Hindlimb muscle (tissue), 1 donor: Measurements from ENCODE around the gene THSD4. TPM values are rescaled to one million over a fixed set of nuclear protein-coding genes. Genes with fewer than 3 reads are reported as not detected.

ENCODE experiments used
- DNase-seq: peaks from one replicate; pipeline ENCODE4 v3.0.0-alpha.2; 2013
- polyA plus RNA-seq: library from polyadenylated mRNA; unstranded; fragments of 120-200 nt; gene quantifications from one replicate; pipeline ENCODE4 v1.2.1, GENCODE V29; 2013; ENCODE audit not compliant: insufficient read length

Gene THSD4
- polyA plus RNA-seq, 1 donor: 17.5 TPM

DNA sequence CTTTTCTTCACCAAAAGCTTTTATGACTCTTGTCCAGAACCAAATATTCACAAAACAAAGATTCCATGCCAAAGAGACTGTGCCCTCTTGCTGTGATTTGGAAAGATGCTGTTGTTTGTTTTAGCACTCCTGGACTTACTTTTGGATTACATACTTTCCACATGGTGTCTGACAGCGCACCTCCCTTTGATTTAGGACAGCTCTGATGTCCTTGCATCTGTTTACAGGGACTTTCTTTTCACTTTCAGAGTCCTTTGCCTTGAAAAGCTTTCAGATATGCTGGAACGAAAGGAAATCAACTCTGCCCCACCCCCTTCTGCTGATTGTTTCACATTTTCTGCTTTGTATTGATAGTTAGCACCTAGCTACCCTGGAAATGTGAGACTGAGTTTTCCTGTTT is 562.1 kb downstream of the THSD4 start:
- DNase-seq: no peak

DNA sequence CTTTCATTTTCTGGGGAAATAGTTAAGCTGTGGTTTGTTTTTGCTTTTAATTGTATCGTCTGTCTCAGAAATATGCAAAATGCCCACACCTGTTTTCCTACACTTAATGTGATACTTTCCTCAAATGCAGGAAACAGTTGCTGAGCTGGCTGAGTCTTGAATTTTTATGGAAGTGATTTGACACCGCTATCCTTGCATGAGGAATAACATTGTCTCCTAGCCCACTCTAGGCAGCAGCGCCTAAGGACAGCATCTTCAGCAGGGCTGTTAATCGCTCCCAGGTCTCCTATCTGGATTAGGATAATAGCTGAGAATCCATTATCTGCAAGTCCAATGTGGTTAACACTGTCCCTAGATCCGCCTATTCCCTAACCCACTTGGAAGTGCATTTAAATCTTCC is 562.5 kb downstream of the THSD4 start:
- no peak for DNase-seq

DNA sequence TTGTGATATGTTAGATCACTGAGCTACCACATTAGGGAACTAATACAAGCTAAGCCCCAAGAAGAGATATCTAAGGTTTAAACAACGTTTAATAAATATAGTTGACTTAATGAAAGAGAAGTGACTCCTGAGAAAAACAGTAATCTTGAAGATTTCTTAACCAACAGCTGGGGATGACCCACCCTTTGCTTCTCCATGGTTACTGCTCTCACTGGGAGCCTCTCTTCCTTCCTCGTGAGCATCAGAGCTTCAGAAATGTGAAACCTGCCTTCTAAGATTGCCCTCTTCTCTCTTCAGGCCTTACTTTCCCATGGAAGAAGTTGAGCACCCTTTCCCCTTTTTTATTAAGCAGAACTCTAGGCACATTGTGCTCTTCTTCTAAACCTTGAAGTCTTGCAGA is 562.9 kb downstream of the THSD4 start:
- no peak for DNase-seq

DNA sequence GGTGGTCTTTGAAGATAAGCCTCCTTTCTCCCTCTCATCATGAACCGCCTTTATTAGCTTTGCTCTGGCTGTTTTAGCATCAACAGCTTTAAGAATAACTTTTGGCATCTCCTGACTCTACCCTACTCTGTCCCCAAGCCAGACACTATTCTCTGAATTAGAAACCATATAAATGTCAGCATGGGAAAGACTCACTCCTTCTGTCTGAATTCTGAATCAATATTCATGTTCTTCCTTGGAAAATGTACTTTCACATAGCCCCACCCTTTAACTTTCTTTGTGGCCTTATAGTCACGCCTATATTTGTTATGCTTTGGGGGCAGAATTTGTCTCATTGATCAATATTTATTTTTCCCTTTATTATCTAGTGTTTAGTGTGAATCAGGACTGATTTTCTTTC is 563.3 kb downstream of the THSD4 start:
- DNase-seq: no peak

DNA sequence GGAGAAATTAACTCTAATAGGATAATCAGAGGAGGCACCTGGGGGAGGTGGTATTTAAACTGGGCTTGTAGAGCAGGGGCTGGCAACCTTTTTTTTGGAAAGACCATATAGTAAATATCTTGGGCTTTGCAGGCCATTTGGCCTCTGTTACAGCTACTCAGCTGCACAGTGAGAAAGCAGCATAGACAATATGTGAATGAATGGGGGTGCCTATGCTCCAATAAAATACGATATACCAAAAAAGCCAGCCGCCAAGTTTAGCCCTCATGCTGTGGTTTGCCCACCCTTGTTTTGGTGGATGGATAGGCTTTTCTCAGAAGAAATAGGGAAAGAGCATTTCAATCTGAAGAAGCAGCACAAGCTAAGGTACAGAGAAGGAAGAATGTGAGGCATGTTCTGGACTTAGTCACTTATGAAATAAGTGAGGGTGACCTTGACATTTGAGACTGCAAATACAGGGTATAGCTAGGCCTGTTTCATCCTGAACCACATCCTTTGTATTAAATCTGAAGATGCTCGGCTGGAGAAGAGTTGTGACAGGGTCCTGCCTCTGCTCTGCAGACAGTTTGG is 564.0 kb downstream of the THSD4 start:
- no peak for DNase-seq

DNA sequence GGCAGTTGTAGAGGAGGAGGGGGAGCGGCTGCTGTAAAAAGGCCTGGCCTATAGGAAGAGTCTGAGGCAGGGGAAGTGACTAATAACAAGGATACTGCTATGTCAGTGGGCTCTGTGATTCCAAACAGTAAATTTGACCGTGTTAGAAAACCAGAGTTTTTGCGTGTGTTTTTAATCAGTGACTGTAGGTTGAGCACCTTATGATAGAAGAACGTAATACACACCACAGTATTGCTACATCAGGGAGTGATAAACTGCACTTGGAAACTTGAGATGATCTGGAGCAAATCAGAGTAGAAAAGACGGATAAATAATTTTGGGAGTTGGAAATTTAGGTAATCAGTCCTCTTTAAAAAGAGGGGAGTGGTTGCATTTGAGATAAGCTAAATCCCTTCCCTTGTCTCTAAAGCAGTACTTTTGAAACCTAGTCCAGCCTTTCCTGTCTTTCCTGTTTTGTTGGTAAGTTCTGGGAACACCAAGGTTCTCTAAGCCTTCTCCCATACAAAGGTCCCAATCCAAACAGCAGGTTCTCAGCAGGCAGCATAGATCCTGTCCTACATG is 564.6 kb downstream of the THSD4 start:
- DNase-seq: no peak

DNA sequence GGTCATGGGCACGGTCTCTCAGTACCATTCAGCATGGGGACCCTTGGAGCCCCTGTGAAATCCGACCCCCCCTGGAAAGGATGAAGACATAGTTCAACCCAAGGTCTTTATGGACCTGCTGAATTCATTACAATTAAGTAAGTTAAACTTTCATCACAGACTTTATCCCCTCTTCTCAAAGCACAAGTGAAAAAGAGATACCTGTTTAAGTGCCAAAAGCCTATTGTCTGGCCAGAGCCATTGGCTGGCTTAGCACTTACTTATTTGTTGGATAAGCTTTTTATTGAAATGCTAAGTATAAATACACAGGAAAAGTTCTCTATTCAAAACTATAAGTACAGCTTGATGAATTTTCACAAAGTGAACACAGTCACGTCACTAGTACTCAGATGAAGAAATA is 566.7 kb downstream of the THSD4 start:
- no peak for DNase-seq

DNA sequence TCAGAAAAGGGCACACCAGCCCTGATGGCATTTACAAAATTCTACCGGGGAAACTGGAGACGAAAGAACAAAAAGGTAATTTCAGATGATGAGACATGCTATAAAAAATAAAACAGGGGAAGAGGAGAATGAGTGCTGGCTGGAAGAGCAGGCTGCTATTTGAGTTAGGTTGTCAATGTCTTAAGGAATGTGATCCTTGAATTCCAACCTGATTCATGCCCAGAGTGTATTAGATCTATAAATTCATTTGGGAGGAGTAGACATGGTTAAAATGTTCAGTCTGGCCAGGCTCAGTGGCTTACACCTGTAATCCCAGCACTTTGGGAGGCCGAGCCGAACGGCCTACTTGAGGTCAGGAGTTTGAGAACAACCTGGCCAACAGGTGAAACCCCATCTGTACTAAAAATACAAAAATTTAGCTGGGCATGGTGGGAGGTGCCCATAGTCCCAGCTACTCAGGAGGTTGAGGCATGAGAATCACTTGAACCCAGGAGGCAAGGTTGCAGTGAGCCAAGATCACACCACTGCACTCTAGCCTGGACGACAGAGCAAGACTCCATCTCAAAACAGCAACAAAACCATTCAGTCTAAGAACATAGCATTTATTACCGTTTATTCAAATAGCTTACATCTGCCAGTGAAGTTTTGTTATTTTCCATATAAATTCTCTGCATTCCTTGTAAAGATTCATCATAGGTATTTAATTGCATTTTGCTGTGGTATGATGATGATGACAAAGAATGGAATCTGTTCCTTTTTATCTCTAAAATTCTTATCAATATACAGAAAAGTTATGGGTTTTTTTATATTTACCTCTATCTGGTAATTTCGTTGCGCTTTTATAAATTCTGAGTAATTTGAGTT is 568.4 kb downstream of the THSD4 start:
- DNase-seq: no peak

DNA sequence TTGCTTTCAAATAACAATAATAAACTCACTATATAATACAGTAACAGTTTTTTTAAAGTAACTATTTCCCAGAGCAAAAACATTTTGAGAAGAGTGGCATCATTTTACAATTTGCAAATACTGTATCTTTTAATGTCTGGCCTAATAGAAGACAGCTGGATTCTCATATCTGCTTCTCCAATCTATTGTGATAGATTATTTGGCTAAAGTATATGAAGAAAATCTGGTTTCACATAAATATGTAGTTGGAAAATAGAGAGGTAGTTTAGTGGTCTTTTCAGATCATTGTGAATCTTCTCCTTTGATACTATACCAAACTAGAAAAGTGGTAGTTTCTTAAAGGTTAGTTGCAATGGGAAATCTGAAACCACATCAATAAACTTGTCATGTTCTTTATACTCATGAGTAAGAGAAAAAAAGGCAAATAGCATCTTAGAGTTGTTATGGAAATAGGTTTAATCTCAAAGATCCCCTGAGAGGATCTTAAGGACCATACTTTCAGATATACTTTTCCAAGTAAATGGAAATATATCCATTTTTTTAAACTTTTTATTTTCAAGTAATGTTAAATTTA is 570.2 kb downstream of the THSD4 start:
- DNase-seq: no peak

DNA sequence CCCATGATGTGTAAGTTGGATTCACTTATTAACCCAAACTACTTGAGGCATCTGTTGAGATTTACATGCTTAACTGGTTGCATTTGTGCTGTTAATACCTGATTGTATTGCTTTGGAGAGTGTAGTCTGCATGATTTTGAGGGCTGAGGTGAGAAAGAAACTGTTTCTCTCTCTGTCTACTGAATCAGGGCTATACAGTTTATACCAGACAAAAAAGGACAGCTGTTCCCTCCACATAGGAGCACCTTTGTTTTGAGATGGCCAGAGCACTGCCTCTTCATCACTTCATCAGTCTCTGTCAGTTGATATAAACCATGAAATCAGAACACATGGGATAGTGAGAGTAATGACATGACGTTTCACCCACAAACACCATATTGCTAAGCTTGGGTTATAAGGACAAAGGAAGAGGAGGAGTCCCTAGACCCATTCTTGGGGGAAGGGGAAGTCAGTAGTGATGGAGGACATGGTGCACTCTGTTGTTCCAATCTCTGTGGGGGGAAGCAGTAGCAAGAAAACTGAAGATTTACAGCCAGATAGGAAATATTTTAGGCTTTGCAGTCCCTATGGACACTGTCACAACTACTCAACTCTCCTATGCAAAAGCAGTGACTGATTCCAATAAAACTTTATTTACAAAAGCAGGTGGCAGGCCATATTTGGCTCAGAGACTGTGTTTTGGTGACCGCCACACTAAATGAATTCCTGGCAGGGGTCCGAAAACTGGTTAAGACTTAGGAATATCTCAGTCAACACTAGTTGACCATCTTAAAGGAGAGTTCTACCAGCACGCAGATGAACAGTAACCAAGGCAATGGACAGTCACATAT is 571.2 kb downstream of the THSD4 start:
- DNase-seq: no peak

DNA sequence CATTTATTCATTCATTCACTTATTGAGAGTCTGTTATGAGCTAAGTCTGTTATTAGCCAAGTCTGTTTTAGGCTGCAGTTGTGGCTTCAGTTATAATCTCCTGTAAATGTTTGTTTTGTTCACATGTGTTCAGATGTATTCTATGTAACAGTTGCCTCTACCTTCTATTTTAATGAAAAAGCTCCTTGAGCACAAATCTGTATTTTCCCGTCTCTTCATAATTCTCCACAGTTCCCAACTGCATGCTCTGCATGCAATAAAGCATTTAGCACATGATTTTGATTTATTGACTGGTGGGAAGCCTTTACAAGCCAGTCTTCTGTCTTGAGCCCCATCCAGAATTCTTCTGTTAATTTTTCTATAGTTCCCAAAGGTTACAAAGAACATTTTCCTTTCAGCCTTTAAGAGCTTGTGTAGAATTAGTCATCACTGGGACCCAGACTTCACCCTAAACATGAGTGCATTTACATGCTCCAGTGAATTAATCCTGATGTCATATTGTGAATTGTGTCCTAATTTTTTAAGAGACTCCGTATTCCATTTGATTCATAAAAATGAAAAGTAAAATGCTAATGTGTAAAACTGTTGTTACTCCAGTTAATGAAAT is 572.7 kb downstream of the THSD4 start:
- no peak for DNase-seq

DNA sequence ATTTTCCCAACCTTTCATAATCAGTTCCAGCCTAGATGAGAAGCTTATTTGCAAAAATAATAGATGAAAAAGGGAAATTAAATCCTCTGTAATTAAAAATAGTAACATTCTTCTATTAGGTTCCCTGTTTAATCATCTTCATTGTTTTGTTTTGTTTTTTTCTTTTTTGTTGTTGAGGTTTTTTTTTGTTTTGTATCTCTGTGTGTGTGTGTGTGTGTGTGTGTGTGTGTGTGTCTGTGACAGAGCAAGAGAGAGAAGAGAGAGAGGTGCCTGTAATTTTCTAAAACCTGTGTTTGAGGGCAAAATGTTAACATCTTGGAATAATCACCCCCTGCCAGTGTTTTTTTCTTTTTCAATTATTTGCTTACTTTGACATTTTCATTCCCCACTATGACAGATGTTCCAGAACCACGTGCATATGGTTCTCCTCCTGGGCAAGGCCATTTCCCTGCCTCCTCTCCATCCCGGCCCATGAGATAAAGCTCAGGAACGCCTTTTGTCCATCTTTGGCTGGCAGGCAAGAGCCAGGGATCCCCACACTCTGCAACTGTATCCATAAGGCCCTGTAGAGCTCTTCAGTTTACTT is 573.3 kb downstream of the THSD4 start:
- DNase-seq: no peak

DNA sequence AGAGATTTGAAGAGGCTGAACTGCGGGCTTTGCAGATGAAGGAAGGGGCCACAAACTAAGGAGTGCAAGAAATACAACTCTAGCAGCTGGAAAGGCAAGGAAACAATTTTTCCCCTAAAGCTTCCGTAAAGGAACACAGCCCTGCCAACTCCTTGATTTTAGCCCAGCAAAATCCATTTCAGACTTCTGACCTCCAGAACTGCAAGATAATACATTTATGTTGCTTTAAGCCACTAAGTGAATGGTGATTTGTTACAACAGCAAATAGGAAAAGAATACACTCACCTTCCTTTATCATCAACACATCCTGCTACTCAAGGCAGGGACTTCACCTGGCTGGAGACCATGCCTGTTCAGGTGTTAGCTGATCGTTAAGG is 575.8 kb downstream of the THSD4 start:
- no peak for DNase-seq

DNA sequence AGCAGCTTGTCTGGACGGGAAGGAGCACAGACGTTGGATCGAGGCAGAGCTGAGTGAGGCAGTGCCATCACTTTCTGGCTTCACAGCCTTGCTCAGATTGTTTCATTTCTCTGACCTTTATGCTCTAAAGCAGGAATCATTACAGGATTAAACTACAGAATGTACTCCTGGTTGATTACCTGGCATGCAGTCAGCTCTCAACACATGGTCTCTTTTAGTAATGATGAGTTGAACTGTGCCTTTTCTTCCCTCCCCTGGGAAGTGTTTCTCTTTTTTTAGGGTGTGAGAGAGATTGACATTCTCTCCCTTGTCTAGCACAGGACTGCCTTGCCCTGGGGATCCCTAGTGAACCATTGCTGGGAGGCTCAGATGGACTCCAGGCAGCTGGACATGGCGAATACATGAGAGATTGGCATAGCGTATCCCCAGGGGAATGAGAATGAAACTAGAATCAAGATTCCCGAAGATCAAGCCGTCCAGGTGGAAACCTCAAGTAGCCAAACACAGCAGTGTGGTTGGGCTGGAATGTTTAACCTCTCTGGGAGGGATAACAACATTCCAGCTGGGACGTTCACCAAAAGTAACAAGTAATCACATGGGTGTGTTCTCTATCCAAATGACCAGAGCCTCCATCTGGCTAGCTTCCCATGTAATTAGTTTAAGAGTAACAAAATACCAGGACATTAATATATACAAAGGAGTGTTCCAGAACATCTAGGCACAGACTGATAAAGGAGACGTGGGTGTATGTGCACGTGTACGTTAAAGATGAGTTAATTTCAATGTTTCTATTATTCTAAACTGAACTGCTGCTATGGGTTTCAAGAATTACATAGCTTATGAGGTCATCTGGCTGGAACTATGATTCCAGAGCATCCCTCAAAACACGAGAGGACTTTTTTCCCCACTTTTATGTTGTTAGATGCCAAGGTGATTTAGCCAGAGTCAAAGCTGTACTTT is 576.5 kb downstream of the THSD4 start:
- DNase-seq: peak; percentile 74

DNA sequence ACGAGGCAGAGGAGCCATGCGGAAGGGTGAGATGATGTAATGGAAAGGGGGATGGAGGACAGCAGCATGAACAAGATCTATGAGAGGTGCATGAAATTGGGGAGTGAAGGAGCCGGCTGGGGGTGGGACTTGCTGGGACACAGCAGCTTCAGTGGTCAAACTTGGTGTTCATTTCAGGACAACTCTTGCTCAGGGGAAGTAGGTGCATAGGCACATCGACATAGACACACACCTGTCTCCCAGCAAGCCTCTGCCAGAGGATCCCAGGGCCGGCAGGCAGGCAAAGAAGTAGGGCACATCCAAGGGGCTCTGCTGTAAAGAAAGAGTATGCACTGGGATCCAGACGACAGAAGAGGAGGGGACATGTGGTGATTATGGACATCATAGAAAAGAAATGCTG is 582.0 kb downstream of the THSD4 start:
- DNase-seq: no peak

DNA sequence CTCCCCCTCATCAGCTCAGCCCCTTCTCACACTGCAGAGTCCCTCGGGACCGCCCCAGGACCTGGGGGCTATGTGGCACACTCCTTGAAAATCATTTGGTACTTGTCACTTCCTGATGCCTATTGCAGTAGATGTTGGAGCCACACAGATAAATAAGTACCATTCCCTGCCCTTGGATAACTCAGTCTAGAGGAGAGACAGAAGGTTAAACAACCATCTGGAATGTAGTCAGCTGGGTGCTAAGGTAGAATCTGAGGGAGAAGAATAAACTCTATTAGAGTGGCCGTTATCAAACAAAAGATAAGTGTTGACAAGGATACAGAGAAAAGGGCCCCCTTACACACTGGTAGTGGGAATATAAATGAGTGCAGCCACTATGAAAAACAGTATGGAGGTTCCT is 582.8 kb downstream of the THSD4 start:
- DNase-seq: no peak

DNA sequence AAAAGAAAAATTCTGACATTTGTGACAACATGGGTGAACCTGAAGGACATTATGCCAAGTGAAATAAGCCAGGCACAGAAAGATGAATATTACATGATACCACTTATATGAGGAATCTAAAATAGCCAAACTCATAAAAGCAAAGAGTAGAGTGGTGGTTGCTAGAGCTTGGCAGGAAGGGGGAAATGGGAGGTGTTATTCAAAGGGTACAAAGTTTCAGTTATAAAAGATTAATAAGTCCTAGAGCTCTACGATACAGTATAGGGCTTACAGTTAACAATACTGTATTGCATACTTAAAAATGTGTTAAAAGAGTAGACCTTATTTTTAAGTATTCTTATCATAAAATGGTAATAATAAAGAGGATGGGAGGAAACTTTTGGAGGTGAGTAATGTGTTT is 583.5 kb downstream of the THSD4 start:
- no peak for DNase-seq

DNA sequence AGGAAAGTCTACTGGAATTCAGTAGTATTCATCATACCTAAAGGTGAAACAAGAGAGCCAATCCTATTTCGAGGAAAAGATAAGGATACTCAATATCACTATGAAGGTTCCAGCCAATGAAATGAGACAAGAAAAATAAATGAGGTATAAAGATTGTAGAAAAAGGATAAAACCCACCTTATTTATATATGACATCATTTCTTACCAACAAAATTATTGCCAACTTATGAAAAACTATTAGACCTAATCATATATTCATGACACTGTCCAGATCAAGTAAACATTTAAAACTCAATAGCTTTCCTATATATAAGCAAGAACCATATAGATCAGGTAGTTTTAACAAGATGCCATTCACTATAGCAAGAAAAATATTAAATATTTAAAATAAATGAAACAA is 584.7 kb downstream of the THSD4 start:
- DNase-seq: no peak

DNA sequence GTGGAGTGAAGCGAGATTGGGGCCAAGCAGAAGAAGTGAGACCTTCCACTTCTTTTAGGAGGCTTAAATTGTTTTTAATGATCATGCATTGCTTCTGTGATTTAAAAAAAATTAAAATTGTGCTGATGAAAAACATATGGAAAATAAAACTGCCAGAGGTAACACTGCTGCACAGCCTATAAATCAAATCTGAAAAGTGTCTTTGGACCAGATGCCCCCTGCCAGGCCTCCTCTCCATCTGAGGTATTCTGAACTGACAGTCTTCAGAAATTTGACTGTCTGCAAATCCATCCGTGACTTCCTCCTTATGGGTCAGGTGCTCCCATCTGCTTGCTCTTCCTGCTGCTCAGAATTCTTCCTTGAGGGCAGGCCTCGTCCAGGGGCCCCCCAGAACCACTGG is 586.5 kb downstream of the THSD4 start:
- no peak for DNase-seq

DNA sequence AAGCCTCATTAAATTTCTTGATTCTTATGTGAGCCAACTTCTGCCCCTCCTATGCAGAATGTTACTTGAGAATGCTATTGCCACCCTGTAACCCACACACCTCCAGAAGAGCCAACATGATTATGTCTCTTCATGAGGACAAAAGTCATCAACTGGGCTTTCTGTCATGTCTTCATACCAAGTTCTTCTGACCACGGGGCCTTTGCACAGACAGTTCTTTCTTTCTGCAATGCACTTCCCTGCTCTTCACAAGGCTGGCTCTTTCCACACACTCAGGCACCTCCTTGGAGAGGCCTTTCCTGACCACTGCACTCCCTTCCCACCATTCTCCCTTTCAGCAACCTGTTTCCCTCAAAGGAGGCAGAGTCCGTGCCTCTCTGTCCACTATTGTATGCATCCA is 587.2 kb downstream of the THSD4 start:
- no peak for DNase-seq

DNA sequence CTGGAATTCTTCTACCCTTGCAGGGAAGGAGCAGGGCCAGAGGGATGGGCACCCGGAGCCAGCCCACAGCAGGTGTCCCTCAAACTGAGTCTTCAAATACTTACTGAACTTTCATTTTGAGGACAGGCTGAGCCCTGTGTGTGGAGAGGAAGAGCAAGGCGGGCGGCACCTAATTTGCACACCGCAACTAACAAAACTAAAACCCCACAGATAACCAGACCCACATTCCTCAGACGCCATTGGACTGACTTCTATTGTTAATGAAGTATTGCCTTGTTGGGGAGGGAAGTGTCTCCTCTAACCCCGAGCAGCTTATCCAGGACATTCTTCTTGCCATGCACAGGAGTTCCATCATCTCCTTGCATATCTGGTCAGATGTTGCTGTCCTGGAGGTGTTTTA is 589.9 kb downstream of the THSD4 start:
- no peak for DNase-seq
